Stimulated activated CD4-positive, alpha-beta T cell treated with anti-CD3 and anti-CD28 coated beads, Interleukin-15, amount 100 ng/mL, for 48 hours (primary cell): ENCODE measurements around the gene BMP3.
"Not testable (repeated sequence)": the region's sequence is repeated elsewhere in the genome, so short reads cannot be mapped to it uniquely, and the experiment has no call there.

Experiments
- DNase-seq, 2 donors: peaks; one replicate each; pipeline ENCODE4 v3.0.0-alpha.2; 2020; ENCODE audit warnings: low read depth in 2 of 2

The BMP3 gene, protein sequence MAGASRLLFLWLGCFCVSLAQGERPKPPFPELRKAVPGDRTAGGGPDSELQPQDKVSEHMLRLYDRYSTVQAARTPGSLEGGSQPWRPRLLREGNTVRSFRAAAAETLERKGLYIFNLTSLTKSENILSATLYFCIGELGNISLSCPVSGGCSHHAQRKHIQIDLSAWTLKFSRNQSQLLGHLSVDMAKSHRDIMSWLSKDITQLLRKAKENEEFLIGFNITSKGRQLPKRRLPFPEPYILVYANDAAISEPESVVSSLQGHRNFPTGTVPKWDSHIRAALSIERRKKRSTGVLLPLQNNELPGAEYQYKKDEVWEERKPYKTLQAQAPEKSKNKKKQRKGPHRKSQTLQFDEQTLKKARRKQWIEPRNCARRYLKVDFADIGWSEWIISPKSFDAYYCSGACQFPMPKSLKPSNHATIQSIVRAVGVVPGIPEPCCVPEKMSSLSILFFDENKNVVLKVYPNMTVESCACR

GRCh38 chr4:81030061-81030980 lies at the start of gene BMP3:
Gene BMP3 (plus strand): TSS chr4:81030708. CDS start chr4:81031285, 577 bp downstream.
- no peak for DNase-seq

DNA sequence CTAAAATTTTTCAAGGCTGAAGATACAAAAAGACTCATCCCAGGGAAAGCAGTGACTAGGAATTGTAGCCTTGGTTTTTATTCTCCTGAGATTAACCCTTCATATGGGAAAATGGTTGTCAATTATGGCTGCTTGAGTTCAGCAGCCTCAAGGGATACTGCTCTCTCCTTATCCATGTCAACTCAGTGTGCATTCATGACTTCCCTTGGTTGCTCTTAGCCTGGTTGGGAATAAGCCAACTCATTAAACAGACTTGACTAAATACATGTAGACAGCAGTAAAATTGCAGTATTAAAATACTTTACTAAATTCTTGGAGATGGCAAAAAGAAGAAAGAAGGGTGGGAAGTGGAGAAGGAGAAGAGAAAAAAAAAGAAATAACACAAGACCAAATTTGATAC lies 44.5 kb upstream of the BMP3 start:
- no peak for DNase-seq

DNA sequence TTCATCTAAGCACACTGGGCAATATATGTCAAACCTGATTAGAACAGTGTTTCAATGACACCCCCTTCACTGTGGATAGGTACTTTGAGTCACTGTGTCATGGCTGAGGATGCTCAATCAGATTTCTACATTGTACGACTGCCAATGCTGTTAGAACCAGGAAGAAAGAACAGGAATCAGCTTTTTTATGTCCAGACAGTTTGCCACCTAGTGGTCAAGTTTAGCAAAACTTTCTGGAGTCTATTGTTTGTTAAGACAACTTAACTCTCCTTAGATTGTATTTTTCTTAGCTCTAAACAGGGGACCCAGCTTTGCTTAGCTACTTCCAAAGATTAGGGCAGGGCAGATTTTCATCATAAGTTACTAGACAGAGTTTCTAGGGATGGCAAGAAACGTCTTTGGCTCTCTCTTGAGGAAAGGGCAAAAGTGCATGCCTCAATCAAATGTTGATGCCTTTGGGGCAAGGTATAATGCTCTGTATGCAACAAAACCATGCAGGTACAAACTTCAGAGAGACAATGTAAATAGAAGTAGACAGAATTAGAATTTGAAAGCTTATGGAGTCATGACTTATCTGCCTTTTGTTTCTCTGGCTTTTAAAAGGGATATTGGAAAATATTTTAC lies 40.5 kb upstream of the BMP3 start:
- DNase-seq, result peak in 1 of 2 donors; percentile 1

DNA sequence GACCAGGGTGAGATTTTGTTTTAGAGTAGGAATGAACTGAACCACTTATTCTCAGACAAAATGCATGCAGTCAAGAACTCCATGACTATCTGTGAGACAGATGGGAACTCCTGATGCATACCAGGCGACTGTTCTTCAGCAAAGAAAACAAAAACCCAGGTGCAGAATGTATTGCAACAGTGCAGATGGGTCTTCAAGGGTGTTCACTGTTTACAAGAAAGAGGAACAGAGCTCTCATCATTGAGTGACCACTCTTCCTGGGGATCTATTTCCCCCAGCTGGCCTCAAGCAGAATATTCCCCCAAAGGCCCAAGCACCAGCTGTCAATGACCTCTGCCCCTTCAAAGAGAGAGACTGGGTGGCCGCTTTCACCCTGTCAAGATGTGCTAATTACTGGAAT lies 39.7 kb upstream of the BMP3 start:
- no peak for DNase-seq

DNA sequence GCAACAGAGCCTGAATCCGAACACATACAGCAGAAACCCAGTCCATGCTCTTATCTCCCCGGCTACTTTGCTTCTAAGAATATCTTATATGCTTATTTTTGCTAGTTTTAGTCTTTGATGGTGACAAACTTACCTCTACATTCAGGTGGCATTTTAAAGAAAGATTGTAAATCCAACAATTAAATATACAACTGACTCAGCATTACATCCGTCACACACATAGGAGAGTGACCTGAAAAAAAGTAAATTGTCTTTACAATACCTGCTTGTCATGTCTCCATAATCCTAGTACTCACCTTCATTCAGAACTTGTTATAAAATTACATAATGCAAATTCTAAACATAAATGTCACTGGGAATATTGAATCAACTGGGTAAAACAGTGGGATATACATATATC lies 30.6 kb upstream of the BMP3 start:
- DNase-seq, result no peak

- no peak for DNase-seq
These were observed 26.9 kb upstream of the BMP3 start for GRCh38 chr4:81003597-81004111.

DNA sequence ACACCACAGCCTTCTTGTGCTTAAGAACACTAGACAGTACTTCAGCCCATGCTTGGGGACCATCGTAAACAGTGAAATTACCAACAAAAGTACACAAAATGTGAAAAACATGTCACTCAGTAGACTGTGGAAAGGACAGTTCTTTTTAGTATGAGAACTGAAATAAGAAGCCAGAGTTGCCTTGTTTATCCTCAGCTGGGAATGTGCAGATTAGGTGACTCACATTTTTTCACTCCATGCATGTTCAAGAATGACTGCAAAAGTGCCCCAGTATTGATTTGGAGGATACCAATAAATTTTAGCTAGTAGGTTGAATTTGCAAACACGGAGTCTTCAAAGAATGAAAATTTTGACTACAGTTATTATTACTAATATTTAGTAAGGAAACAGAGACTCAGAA lies 23.1 kb upstream of the BMP3 start:
- no peak for DNase-seq

DNA sequence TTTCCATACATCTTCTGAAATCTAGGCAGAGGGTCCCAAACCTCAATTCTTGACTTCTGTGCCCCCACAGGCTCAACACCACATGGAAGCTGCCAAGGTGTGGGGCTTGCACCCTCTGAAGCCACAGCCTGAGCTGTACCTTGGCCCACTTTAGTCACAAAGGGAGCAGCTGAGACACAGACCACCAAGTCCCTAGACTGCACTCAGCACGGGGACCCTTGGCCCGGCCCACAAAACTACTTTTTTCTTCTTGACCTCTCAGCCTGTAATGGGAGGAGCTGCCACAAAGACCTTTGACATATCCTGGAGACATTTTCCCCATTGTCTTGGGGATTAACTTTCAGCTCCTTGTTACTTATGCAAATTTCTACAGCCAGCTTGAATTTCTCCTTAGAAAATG lies 13.9 kb upstream of the BMP3 start:
- DNase-seq, result not testable (repeated sequence)

DNA sequence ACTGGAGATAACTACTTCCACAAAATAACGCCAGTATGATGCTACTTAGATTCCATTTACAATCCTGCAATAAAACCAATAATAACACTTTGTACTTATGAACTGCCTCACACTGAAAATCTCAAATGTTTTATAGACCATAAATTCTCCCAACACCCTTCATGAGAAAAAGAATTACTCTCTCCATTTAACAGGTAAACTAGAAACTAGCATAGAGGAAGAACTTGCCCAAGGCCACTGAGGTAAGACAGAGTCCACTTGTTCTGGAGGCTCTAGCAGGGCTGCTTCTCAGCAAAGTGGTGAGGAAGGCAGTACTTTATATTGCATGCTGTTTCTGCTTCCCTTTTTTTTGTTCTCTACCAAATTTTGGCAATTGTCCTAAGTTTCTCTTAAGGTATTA lies 11.5 kb upstream of the BMP3 start:
- no peak for DNase-seq

DNA sequence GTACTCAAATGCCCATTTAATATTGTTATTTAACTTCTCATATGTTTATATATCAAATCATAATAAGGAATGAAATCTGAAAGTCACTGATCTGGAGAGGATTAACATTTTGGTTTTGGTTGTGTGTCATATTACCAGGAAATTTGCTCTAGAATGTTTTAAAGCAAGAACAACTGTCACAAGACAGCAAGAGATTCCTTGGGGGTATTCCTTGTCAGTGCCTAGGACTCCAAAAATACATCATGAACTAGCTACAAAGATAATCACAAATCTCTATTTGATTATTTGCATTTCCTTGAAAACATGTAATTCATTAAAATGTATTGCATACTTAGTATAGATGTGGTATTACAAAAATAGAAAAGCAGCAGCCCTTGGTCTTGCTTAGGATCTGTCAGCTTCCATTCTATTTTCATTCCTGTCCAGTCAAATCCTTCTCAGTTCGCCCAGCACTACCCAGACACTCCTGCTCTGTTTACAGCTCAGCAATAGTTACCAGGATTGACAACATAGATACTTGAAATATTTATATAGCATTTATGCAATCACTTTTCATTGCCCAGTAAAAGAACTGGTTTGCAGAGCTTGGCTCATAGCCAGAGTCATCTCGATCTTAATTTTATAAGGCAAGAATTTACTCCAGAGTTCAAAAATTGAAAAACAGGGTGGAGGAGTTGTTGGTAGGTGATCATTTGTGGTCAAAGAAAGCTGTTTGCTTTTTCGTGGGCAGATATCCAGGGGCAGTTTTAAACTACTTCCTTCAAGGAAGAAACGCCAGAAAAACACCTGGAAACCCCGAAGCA lies 9.2 kb upstream of the BMP3 start:
- DNase-seq, result no peak

- no peak for DNase-seq
These were observed 8.5 kb upstream of the BMP3 start for GRCh38 chr4:81021981-81022380.

DNA sequence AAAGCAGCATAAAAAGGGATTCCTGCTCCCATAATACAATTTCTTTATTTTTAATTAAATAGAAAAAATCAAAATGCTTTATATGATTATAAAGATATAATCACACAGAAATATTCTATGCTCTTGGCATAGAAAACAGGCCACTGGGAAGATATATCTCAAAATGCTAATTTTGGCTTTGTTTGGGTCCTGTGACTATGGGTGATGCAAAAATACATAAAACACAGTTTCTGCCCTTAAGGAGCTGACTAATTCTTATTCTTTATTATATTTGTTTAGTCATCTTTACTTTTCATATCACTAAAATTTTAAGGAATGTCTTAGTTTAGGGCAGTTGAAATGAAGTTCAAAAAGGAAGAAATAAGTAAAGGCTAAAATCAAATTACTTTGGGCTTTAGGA lies 7.0 kb upstream of the BMP3 start:
- no peak for DNase-seq

GRCh38 chr4:81030981-81031791 lies 678 bp downstream of the BMP3 start:
- DNase-seq, result no peak

- DNase-seq, result no peak
These were observed 1.5 kb downstream of the BMP3 start for GRCh38 chr4:81031796-81032551.

GRCh38 chr4:81032771-81033684 lies 2.5 kb downstream of the BMP3 start:
- DNase-seq, result no peak

DNA sequence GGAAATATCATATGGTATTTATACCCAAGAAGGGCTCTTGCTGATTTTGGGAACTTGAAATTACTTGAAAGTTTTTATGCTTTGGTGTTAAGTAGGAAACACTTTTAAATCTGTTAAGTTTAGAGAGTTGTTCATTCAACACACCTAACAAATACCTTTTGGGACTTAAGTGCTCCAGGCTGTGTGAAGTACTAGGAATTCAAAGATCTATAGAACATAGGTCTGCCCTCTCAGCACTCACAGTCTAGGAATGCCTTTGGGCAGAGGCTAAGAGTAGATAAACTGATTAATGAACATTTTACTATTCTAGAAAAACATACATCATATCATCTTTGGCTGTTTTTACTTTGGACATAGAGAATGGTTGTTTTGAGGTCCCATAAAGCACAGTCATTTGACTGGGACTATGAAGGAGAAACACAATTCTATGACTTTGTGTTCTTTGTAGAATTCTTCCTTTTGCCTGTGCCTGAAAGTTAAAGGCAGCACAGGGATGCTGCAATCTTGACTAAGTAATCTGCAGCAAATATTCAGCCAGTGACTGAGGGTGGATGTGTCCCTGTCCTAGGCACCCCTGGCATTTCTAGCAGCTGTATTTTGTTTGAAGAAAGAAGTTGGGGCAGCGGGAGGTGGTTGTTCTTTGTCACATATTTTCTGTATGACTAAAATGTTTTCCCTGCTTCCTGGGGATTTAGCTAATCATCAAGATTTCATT lies 8.3 kb downstream of the BMP3 start:
- DNase-seq, result no peak

DNA sequence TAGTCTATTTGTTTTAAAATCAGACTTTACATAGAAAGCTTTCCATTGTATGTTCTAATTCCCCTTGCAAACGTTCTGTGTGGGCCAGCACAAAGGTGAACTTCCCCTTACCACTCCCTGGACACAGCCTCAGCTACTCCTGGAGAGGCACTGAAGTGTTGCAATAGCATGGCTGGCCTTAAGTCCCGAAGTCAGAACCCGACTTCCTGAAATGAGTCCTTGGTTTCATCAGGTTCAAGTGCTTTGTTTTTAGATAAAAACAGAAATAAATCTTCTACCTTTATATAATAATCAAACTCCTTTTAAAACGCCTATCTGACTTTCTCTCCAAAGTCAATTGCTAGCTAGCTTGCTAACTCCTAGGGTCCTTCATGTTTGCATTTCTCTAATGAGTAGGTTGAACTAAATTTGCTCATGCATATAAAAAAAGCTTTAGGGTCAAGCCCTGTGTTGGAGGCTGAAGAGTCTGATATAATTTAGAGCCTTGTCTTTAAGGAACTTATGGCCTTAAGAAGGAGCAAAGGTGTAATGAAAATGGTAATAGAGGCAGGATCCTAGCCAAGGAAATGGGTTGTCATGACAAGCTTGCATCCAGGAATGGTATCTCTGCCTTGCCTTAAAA lies 9.0 kb downstream of the BMP3 start:
- no peak for DNase-seq
